Natural killer cell (primary cell): Measurements from ENCODE around the gene TMEM101. TPM values are rescaled to one million over a fixed set of nuclear protein-coding genes. Genes with fewer than 3 reads are reported as not detected.
"Not testable (repeated sequence)": the region's sequence is repeated elsewhere in the genome, so short reads cannot be mapped to it uniquely, and the experiment has no call there.

Experiments used
- ATAC-seq, 3 donors: fragments of 150-1000 bp in 2 of 3; fragments of 200-7000 bp in 1 of 3; cut with Tn5 transposase; 1 replicate in 1 of 3; 2 replicates in 2 of 3; pipeline ENCODE4 v1.10.0; 2021; ENCODE audit warnings: mild to moderate bottlenecking in 2 of 3, moderate library complexity in 2 of 3
- DNase-seq, 2 donors: peaks; one replicate each; pipeline versions ENCODE4 v3.0.0 to v3.0.0-alpha.2; 2013 to 2021; ENCODE audit warnings: mixed read lengths in 1 of 2
- H3K27ac ChIP-seq: one replicate; pipeline ENCODE4 v1.5.1; 2013; ENCODE audit warnings: mild to moderate bottlenecking, low read length
- H3K27me3 ChIP-seq: one replicate; pipeline ENCODE4 v1.6.1; 2013; ENCODE audit warnings: low read length; ENCODE audit not compliant: control insufficient read depth, insufficient read depth
- H3K36me3 ChIP-seq: one replicate; pipeline ENCODE4 v1.6.1; 2013; ENCODE audit warnings: low read length; ENCODE audit not compliant: control insufficient read depth, insufficient read depth
- H3K4me1 ChIP-seq: one replicate; pipeline ENCODE4 v1.6.1; 2013; ENCODE audit warnings: low read length; ENCODE audit not compliant: control insufficient read depth, insufficient read depth
- H3K4me3 ChIP-seq: one replicate; pipeline ENCODE4 v1.5.1; 2013; ENCODE audit warnings: low read length
- H3K9me3 ChIP-seq: one replicate; pipeline ENCODE4 v1.6.1; 2013; ENCODE audit warnings: low read length; ENCODE audit not compliant: control insufficient read depth, insufficient read depth
- H3K27ac Mint-ChIP-seq, 2 donors: one replicate each; pipeline ENCODE4 v1.8.0; 2022; ENCODE audit warnings: mild to moderate bottlenecking in 2 of 2, mixed read lengths in 2 of 2, moderate library complexity in 1 of 2
- H3K27me3 Mint-ChIP-seq, 2 donors: one replicate each; pipeline ENCODE4 v1.8.0; 2022; ENCODE audit warnings: low read depth in 2 of 2, mixed read lengths in 2 of 2
- H3K36me3 Mint-ChIP-seq: one replicate; pipeline ENCODE4 v1.8.0; 2022; ENCODE audit warnings: mixed read lengths
- H3K4me1 Mint-ChIP-seq, 2 donors: one replicate each; pipeline ENCODE4 v1.8.0; 2022; ENCODE audit warnings: mixed read lengths in 2 of 2
- H3K4me3 Mint-ChIP-seq: one replicate; pipeline ENCODE4 v1.8.0; 2022; ENCODE audit warnings: mild to moderate bottlenecking, moderate library complexity, mixed read lengths
- H3K9me3 Mint-ChIP-seq, 2 donors: one replicate each; pipeline ENCODE4 v1.8.0; 2022; ENCODE audit warnings: mixed read lengths in 2 of 2
- CTCF ChIP-seq: fragments of 200-600 bp; IDR thresholded peaks from one replicate; pipeline ENCODE4 v1.8.0; 2022; ENCODE audit warnings: antibody characterized with exemption
- WGBS: methylation state at CpG from one replicate; pipeline ENCODE4 v1.1.7; 2013; ENCODE audit warnings: missing lambda C conversion rate; ENCODE audit not compliant: insufficient coverage; 5-methylcytosine and 5-hydroxymethylcytosine counted together
- intact Hi-C: fragments of 100-400 bp; cut with micrococcal nuclease; formaldehyde crosslinking; loops from one replicate; pipeline ENCODE4 v1.14.2; 2022
- total RNA-seq, 4 donors: library from RNA; stranded (reverse); fragments of 120-200 nt in 1 of 4; gene quantifications; one replicate each; pipeline versions ENCODE4 v1.2.3 to v1.2.4, GENCODE V29; 2013 to 2022

TMEM101 gene
- total RNA-seq, 3 donors from 2014 or later (not counting 1 experiment from before 2014, with no cell fraction given) = 11.3 to 13.9 (median 11.5) TPM

GRCh38 chr17:43998552-43998951 lies 16.2 kb downstream of the TMEM101 start:
- no peak overlapping the region for H3K4me3 ChIP-seq
- intact Hi-C loops = no loop called here
- Mint-ChIP-seq H3K27ac (no peak overlapping the region), H3K4me1 (no peaks in the 10 kb centered on the region), H3K36me3 (no peaks in the 10 kb centered on the region), H3K27me3 (peaks cover 25 to 29% of the 10 kb centered on the region in 2 donors), H3K4me3 (no peak overlapping the region), H3K9me3 (no peaks in the 10 kb centered on the region)
- no peak for TF ChIP-seq CTCF
- peaks cover 18% of the 10 kb centered on the region for H3K27me3 ChIP-seq
- H3K36me3 ChIP-seq = no peaks in the 10 kb centered on the region
- H3K27ac ChIP-seq = no peak overlapping the region
- no peaks in the 10 kb centered on the region for H3K9me3 ChIP-seq
- H3K4me1 ChIP-seq = peaks cover 7% of the 10 kb centered on the region
- 77% methylated on average over 3 of the region's 3 CpGs for WGBS
- no peak for DNase-seq
- ATAC-seq = no peak

- H3K4me1 Mint-ChIP-seq, H3K4me3 ChIP-seq, H3K4me1 ChIP-seq, H3K36me3 Mint-ChIP-seq, H3K27ac ChIP-seq, H3K4me3 Mint-ChIP-seq, H3K36me3 ChIP-seq, H3K9me3 ChIP-seq, intact Hi-C loops, DNase-seq, H3K27ac Mint-ChIP-seq, ATAC-seq, H3K9me3 Mint-ChIP-seq: not testable (repeated sequence)
- 90% methylated on average over 5 of the region's 5 CpGs for WGBS
- H3K27me3 Mint-ChIP-seq = peaks cover 25 to 30% of the 10 kb centered on the region in 2 donors
- peaks cover 18% of the 10 kb centered on the region for H3K27me3 ChIP-seq
Measured at GRCh38 chr17:43997180-43997579, 17.6 kb downstream of the TMEM101 start.

GRCh38 chr17:43995150-43995471 lies 19.7 kb downstream of the TMEM101 start:
- 29% methylated on average over 9 of the region's 12 CpGs for WGBS
- Histone ChIP-seq H3K27me3 (peaks cover 18% of the 10 kb centered on the region), H3K36me3 (no peaks in the 10 kb centered on the region), H3K4me3 (no peak overlapping the region), H3K9me3 (no peaks in the 10 kb centered on the region), H3K4me1 (peaks cover 7% of the 10 kb centered on the region), H3K27ac (no peak overlapping the region)
- no peaks in the 10 kb centered on the region for H3K4me1 Mint-ChIP-seq
- no peak for ATAC-seq
- no peaks in the 10 kb centered on the region for H3K36me3 Mint-ChIP-seq
- H3K27me3 Mint-ChIP-seq = peaks cover 16 to 23% of the 10 kb centered on the region in 2 donors
- intact Hi-C loops = loop anchor here (1.0 kb wide), 1 partner anchor 51 kb away; no protein-coding TSS in a partner anchor
- H3K9me3 Mint-ChIP-seq = no peaks in the 10 kb centered on the region
- no peak overlapping the region for H3K27ac Mint-ChIP-seq
- no peak for TF ChIP-seq CTCF
- DNase-seq = no peak
- no peak overlapping the region for H3K4me3 Mint-ChIP-seq

- H3K4me3 Mint-ChIP-seq = no peak overlapping the region
- H3K4me3 ChIP-seq = no peak overlapping the region
- 8% methylated on average over 51 of the region's 52 CpGs for WGBS
Measured at GRCh38 chr17:43994272-43995149, 20.3 kb downstream of the TMEM101 start.

More at GRCh38 chr17:43994272-43995149, 20.3 kb downstream of the TMEM101 start:
- DNase-seq = peak; percentile 48 to 80
- peaks cover 16 to 23% of the 10 kb centered on the region in 2 donors for H3K27me3 Mint-ChIP-seq
- ATAC-seq = peak; percentile 85 to 98 (median 95)
- H3K27ac Mint-ChIP-seq = no peak overlapping the region
- TF ChIP-seq CTCF = peak; percentile 66
- intact Hi-C loops = loop anchor here (1.0 kb wide), 1 partner anchor 50 kb away; no protein-coding TSS in a partner anchor
- H3K9me3 ChIP-seq = no peaks in the 10 kb centered on the region
- H3K4me1 ChIP-seq = peaks cover 7% of the 10 kb centered on the region
- H3K36me3 ChIP-seq = no peaks in the 10 kb centered on the region
- no peak overlapping the region for H3K27ac ChIP-seq
- peaks cover 18% of the 10 kb centered on the region for H3K27me3 ChIP-seq
- H3K36me3 Mint-ChIP-seq = no peaks in the 10 kb centered on the region
- H3K4me1 Mint-ChIP-seq = no peaks in the 10 kb centered on the region
- H3K9me3 Mint-ChIP-seq = no peaks in the 10 kb centered on the region
